HG03175 (cell line): Measurements from ENCODE around the gene MS4A10.
"Not testable (repeated sequence)": the region's sequence is repeated elsewhere in the genome, so short reads cannot be mapped to it uniquely, and the experiment has no call there.

Experiments
- ATAC-seq: cut with Tn5 transposase; IDR thresholded peaks from one replicate; pipeline ENCODE4 v1.9.1; 2021; ENCODE audit warnings: mild to moderate bottlenecking, moderate library complexity; ENCODE audit not compliant: unreplicated experiment

MS4A10 gene

DNA sequence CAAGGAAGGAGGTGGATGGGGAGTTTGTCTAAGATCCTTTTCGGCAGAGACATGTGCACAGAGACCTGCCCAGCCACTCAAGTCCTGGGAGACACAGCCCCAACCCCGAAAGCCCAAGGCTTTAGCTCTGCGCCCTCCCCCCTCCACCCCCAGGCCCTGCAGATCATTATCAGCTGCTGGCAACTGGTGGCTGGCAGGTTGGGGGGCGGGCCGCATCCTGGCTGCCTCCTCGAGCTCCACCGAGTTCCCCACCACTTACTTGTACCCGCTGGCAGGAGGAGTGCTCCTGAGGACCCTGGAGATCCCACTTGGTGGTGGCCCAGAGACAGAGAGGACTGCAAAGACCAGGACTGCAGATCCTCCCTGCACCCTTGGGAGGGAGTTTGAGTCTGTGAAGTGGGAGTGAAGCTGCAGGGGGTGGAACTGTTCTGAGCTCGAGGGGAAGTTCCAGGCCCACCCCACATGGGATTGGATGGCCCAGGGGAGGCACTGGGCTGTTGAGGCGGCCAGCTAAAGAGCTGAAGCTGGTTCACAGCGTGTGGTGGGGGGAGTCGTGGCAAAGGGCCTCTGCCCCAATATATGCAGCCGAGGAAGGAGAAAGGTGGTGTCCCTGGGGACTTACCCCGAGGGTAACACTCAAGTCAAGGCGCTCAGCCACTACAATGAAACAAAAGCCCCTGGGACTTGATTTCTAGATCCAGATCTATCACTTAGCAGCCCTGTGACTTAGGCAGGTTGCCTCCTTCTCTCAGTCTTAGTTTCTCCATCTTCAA is 36.9 kb downstream of the MS4A10 start:
- no peak for ATAC-seq

DNA sequence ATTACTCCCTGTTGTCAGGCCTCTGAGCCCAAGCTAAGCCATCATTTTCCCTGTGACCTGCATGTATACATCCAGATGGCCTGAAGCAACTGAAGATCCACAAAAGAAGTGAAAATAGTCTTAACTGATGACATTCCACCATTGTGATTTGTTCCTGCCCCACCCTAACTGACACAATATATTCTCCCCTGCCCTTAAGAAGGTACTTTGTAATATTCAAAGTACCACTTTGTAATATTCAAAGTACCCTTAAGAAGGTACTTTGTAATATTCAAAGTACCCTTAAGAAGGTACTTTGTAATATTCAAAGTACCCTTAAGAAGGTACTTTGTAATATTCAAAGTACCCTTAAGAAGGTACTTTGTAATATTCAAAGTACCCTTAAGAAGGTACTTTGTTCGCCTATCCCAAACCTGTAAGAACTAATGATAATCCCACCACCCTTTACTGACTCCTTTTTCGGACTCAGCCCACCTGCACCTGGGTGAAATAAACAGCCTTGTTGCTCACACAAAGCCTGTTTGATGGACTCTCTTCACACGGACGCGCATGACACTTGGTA is 38.7 kb downstream of the MS4A10 start:
- ATAC-seq: not testable (repeated sequence)

DNA sequence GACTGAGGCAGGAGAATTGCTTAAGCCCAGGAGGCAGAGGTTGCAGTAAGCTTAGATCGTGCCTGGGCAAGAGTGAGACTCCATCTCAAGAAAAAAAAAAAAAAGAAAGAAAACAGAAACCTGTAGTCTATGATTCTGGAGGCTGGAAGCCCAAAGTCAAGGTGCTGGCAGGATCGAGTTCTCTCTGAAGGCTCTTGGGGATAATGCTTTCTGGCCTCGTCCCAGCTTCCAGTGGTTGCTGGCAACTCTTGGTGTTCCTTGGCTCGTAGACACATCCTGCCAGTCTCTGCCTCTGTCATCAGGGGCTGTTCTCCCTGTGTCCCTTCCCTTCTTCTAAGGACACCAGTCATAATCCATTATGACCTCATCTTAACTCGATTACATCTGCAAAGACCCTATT is 40.0 kb downstream of the MS4A10 start:
- ATAC-seq: no peak

DNA sequence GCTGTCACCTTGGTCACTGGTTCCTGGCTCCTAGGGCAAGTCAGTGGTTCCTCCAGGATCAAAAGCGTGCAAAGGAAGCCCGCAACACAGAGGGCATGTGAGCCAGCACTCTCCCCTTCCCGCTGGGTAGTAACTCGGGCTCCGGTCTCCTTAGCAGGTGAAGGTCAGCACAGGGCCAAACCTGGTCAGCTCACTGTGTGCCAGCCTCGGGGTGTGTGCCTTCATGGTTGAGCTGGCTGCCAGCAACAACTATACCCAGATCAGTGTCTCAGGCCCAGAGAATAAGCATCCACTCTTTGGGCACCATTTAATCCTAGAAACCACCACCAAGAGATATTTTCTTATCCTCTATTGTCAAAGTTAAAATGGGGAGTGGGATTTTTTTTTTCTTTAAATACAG is 40.7 kb downstream of the MS4A10 start:
- no peak for ATAC-seq

DNA sequence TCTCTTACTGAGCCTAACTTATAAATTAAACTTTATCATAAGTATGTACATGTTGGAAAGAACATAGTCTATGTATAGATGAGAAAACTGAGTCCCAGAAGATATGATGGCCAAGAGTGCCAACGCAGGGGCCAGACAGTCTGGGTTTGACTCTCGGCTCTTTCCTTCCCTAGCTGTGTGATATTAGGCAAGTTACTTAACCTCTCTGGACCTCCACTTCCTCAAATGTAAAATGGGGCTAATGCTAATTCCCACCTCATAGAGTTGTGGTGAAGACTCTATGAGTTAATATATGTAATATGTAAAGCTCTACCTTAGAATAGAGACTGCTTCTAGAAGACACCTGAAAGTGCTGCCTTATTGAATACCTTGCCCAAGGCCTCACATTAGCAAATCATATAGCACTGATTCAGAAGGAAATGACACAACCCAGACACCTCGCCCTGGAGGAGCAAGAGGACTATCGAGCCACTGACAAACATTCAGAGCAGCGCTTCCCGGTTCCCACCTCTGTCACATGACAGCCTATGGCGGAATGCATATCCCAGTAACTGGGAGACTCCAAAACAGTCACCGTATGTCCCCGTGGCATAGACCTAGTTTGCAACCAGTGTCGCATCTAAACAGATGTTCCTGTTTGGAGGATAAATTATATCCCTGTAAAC is 45.5 kb downstream of the MS4A10 start:
- peak; percentile 39 for ATAC-seq

DNA sequence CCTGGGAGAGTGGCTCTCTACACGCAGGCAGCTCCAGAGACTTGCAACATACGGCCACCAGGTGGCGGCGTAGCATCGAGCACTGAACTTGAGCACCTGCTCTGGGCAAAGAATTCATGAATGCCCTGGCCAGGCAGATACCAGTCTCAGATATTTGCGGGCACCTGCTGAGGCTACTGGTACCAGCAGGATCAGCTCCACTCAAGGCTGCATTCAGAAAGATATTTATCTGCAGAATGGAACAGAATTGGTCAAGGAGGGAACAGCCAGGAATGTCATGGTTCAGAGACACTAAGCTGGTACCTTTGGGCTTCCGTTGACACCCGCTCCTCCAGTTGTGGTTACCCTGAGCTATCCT is 46.0 kb downstream of the MS4A10 start:
- peak; percentile 72 for ATAC-seq

DNA sequence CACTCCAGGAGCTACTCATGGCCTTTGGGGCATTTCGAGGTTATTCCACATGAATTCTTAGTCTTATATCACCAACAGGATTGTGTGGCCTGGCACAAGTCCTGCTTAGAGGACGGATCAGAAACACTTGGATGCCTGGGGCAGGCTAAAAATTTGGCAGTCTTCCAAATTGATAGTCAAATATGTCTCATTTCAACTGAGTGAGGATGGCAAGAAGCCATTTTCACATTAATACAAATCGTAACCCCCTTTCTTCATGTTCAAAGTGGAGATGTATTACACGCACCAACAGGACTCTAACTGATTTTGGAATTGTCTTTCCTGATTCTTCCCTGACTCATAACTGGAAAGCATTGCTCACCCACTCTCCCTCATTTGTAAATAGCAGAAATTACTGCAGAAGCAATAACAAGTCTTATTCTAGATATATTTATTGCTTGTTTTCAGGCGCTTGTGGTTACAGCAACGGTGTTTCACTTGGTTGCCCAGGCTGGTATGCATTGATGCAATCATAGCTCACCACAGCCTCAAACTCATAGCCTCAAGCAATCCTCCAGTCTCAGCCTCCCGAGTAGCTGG is 46.5 kb downstream of the MS4A10 start:
- no peak for ATAC-seq

DNA sequence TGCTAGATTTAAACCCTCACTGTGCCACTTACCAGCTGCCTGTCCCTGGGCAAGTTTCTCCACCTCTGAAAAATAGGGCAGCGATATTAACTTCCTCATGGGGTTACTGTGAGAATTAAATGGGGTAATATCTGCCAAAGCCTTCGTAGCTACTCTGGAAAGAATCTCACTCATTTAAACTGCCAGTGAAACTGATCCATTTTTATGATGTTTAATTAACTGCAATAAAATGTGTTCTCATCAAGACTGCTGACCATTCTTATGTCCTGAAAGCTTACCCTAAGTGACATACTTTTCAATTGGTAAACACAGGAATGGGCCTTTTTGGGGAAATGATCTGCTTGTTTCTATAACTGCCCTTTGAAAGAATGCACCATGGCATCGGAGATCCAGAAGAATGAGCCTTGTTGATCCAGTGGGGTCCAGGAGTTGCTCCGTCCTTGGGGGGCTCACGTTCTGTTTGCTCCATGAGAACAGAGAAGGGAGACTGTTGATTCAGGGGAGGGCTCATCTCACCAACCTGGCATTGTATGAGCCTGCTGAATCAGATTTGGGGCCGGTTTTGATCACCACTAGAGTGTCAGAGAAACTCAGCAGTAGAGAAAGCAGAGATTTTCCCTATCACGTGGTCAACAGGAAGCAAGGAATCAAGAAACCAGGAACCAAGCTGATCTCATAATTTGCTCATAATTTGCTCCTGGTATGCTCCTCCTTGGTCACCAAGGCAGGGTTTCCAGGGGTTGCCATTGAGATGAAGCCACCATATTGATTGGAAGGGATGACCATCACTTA is 49.8 kb downstream of the MS4A10 start:
- no peak for ATAC-seq

DNA sequence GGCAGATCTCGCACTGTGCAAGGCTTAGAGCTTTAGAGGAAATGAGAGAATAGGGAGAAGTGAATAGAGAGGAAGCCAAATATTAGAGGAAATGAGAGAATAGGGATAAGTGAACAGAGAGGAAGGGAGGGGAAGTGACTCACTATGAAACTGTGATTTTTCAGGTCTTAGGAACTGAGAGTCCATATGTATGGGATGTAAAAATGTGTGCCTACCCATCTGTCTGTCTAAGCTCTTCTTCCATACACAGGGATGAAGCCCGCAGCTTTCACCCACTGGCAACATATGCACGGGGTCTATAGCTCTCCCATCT is 50.4 kb downstream of the MS4A10 start:
- no peak for ATAC-seq

DNA sequence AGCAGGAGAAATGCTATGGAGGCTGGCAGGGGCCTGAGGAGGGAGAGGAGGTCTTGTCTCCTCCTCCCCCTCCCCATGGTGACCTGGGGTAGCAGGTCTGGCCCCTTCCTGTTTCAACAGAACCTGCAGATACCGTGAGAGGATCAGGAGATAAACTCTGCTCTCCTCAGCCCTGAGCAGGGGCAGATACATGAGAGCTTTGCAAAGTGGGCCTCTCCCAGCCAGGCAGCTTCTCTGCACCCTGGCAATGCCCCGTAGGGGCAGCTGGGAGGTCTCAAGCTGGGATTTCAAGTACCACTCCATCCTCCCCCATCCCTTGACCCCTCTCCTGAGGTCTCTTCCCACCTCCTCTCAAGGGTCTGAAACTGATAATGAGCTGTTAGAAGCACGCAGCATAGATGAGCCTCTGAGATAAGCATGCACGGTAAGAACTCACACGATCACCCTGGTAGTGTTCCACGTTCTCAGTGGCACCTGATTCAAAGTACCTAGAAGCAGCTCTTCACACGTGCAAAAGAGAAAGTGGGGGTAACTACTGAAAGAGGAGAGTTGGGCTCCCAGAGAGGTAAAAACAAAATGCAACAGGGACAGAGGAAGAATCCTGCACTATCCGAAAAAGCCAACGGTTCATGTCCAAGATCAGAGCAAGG is 51.9 kb downstream of the MS4A10 start:
- ATAC-seq: no peak

DNA sequence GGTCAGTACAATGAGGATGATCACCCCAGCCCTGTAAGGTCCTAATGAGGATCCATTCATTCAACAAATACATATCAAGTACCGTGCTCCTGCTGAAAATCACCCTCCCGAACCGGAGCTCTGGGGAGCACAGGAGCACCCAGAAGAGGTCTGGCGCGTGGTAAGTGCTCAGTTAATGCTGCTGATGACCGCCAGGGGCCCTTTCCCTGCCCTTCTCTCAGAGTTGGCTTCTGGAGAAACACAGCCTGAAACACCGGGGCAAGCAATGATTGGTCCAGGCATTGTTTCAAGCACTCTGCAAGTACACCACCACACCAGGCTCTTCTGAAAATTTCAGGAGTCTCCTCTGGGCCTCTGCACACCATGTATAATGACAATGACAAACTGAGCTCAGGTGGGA is 53.0 kb downstream of the MS4A10 start:
- no peak for ATAC-seq

DNA sequence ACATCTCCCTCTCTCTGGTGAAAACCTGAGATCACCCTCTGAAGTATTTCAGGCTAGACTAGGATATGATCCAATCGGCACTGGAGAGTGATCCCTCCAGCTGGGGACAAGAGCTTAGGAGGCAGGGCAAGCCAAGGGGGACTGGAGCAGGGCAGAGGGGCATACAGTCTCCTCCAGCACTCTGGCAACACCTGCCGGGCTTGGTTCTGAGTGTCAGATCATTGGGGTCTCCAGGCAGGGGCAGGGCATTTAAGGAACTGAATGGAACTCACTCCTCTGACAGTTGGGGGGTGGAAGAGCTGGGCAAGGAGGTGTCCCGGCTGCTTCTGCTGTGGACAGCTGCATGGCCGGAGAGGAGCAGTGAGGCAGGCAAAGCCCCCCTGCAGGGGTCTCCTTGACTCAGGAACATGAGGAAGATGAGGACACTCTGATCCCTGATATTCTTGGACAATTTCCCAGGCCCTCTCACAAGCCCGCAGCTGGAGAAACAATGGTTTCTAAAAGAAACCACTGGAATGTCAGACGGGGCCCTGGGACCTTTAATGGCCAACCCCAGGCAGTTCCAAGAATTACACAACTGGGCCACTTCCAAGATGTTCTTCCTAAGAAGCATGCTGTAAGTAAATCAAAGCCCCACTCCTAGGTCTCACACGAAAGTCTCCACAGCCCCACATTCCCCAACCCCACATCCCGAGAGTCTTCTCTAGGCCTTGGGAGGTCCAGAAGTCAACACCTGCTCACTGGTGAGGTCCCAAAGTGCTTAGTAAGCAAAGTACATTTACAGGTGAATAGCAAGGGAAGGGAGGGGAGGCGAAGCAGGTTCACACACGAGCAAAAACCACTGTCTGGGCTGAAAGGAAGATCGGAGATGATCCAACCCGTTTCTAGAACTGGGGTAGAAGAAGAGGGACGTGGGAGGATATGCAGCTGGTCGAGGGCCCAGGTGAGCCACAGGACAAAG is 55.6 kb downstream of the MS4A10 start:
- ATAC-seq: no peak

DNA sequence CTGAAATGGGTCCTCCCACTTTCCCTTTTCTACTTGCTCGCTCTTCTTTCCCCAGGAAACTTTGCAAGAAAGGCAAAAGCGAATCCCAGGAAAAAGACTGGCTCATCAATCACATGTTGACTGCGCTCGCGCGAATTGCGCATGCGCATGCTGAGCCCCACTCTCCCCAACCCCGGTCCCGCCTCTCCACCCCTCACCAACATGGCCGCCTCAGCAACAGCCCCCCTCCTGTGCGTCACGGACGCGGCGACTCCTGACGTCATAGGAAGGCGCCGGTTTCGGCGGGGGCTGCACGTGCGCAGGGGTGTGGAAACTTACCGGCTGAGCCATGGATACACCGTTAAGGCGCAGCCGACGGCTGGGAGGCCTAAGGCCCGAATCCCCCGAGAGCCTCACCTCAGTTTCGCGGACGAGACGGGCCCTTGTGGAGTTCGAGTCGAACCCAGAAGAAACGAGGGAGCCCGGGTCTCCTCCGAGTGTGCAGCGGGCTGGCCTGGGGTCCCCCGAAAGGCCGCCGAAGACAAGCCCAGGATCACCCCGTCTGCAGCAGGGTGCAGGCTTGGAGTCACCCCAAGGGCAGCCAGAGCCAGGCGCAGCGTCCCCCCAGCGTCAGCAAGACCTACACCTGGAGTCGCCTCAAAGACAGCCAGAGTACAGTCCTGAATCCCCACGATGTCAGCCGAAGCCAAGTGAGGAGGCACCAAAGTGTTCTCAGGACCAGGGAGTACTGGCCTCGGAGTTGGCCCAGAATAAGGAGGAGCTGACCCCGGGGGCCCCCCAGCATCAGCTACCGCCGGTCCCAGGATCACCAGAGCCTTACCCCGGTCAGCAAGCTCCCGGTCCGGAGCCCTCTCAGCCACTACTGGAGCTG is 56.9 kb downstream of the MS4A10 start, which contains the start of gene CCDC86:
Gene CCDC86 (plus strand): TSS at position 317 of the 871 bp plus-strand sequence. CDS start 12 bp downstream, at position 329.
- peak; percentile 80 for ATAC-seq

DNA sequence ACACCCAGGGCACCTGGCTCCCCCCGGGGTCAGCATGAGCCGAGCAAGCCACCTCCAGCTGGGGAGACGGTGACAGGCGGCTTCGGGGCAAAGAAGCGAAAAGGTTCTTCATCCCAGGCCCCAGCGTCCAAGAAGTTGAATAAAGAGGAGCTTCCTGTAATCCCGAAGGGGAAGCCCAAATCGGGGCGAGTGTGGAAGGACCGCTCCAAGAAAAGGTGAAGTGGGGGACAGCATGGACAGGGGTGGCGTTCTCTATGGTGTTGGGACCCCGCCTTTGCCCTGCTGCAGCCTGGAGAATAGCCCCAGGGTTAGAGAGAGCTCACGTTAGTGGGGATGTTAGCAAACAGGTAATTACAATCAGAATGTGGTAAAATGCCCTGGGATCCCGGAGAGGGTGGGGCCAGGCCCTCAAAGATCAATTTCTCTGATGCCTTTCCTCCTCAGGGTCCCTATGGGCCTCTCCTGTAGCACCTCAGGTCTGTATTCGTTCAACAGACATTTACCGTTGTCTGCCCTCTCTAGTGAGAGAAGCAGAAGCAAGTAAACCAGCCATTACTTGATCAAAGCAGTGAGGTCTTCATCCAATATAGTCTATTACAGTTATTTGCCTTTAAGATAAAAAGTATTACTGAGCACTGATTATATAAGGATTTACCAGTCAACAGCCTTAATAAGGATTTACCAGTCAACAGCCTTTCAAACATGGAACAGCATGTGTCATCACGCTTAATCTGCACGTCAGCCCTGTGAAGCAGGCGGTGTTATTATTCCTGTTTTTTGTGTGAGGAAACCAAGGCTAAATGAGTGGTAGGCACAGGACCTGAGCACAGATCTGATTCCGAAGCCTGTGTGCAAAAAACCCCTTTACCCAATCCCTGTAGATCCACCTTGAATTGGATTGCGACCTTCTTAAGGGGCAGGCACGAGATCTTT is 57.8 kb downstream of the MS4A10 start:
- no peak for ATAC-seq

DNA sequence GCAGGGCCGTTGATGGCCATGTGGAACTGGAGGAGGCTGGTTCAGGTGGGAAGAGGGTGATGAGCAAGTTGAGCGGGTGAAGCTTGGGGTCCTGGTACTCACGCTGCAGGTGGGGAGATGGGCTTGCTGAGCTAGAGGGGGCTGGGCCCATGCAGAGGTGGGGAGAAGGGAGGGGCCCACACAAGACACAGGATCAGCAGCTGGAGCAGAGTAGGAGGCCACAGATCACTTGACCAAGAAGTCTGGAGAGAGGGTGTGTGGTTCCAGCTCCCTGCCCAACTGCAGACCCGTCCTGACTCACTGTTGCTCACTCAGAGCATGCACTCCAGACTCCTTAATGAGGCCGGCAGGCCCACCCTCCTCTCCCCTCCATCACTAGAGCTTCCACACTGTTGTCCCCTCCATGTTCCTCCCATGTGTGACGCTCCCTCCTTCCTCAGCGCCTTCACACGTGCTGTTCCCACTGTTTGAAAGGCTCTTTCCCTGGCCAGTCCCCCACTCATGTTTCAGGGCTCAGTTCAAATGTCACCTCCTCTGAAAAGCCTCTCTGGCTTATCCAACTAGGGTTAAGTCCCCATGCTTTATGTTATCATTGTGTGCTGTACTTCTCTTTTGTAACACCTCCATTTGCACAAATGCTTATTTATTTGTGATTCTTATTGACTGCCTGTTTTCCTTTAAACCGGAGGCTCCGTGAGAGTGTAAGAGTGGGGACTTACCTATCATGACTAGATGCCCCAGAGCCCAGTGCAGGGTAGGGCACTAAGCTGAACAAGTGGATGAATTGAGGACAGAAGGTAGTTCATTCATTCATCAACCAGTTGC is 59.1 kb downstream of the MS4A10 start:
- ATAC-seq: no peak

DNA sequence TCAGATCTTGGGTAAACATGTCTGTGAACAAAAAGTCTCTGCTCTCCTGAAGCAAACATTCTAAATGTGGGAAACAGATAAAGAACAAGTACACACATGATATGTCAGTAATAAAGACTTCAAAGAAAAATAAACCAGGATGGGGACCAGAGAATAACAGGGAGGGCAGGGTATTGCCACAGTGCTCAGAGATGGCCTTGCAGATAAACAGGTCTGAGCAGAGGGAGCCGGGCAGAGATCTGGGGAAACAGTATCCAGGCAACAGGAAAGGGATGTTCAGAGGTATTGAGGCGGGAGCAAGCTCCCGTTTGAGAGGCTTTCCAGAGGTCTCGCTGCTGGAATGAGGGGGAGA is 59.7 kb downstream of the MS4A10 start:
- no peak for ATAC-seq

DNA sequence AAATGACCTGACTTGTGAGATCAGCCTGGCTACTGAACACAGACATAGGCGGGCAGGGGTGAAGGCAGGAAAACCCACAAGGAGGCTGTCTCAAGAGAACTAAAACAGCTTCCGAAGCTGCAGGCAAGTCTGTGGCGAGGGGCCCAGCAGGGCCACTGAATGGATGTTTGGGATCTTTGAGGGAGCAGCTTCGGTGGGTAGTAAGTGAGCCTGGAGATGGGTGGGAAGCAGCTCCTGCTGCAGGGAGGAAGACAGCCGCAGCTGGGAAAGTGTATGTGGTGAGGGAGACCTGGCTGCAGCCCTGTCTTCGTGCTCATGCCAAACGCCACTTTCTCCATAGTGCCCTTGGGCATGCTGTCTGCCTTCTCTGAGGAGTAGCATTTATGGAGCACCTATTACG is 60.2 kb downstream of the MS4A10 start:
- no peak for ATAC-seq
